T-helper 17 cell (primary cell): ENCODE results near the gene BCL2L13. TPM values are rescaled to one million over a fixed set of nuclear protein-coding genes. Genes with fewer than 3 reads are reported as not detected.
A peak's percentile ranks its signal among the peaks of the same experiment; 100 is the strongest.

ENCODE experiments used
- ATAC-seq: fragments of 150-1000 bp; cut with Tn5 transposase; 2 replicates; pipeline ENCODE4 v1.10.0; 2021; ENCODE audit warnings: mild to moderate bottlenecking, moderate library complexity
- DNase-seq, 3 donors: peaks; one replicate each; pipeline versions ENCODE4 v3.0.0 to v3.0.0-alpha.2; 2020 to 2021
- H3K9me3 ChIP-seq: one replicate; pipeline ENCODE4 v1.7.0; 2013; ENCODE audit warnings: low read length, mild to moderate bottlenecking; ENCODE audit not compliant: control insufficient read depth, poor library complexity, severe bottlenecking
- H3K27ac Mint-ChIP-seq: one replicate; pipeline ENCODE4 v1.8.0; 2022; ENCODE audit warnings: mild to moderate bottlenecking, moderate library complexity, mixed read lengths
- H3K27me3 Mint-ChIP-seq: one replicate; pipeline ENCODE4 v1.8.0; 2022; ENCODE audit warnings: mixed read lengths
- H3K36me3 Mint-ChIP-seq: one replicate; pipeline ENCODE4 v1.8.0; 2022; ENCODE audit warnings: low read depth, mixed read lengths
- H3K4me1 Mint-ChIP-seq: one replicate; pipeline ENCODE4 v1.8.0; 2022; ENCODE audit warnings: mild to moderate bottlenecking, mixed read lengths
- H3K4me3 Mint-ChIP-seq: one replicate; pipeline ENCODE4 v1.8.0; 2022; ENCODE audit warnings: mild to moderate bottlenecking, moderate library complexity, mixed read lengths
- total RNA-seq, 4 donors: library from RNA in 2 of 4; stranded (reverse) in 2 of 4; gene quantifications; one replicate each; pipeline ENCODE4 v1.2.3 and lab custom pipeline; 2022 to 2026

The BCL2L13 gene
- total RNA-seq, 2 donors from 2014 or later = 18.8 to 21.3 TPM

DNA sequence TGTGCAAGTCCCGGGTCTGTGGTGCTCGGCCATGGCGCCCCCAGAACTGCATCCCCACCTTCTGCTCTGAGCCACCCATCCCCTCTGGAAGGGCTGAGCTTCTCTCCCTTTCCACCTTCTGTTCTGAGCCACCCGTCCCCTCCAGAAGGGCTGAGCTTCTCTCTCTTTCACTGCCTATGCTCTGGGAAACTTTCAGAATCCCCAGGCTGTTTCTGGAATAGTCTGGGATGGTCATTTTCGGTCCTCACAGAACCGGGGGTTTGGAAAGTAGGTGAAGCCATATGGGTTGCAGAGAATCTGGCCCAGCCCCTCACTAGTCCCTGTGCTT, 139.1 kb downstream of the BCL2L13 start:
- no peaks in the 10 kb centered on the region for H3K9me3 ChIP-seq
- Mint-ChIP-seq H3K36me3 (no peaks in the 10 kb centered on the region), H3K4me1 (peaks cover 57% of the 10 kb centered on the region), H3K4me3 (peak overlapping the region; percentile 95), H3K27me3 (no peaks in the 10 kb centered on the region), H3K27ac (peak overlapping the region; percentile 98)
- ATAC-seq (no peak), DNase-seq (no peak)

GRCh38 chr22:17778412-17778976, 139.9 kb downstream of the BCL2L13 start:
- H3K9me3 ChIP-seq = no peaks in the 10 kb centered on the region
- H3K27me3 Mint-ChIP-seq = no peaks in the 10 kb centered on the region
- peak overlapping the region; percentile 95 for H3K4me3 Mint-ChIP-seq
- no peaks in the 10 kb centered on the region for H3K36me3 Mint-ChIP-seq
- peaks cover 50% of the 10 kb centered on the region for H3K4me1 Mint-ChIP-seq
- DNase-seq = no peak
- H3K27ac Mint-ChIP-seq = peak overlapping the region; percentile 98
- ATAC-seq = no peak

DNA sequence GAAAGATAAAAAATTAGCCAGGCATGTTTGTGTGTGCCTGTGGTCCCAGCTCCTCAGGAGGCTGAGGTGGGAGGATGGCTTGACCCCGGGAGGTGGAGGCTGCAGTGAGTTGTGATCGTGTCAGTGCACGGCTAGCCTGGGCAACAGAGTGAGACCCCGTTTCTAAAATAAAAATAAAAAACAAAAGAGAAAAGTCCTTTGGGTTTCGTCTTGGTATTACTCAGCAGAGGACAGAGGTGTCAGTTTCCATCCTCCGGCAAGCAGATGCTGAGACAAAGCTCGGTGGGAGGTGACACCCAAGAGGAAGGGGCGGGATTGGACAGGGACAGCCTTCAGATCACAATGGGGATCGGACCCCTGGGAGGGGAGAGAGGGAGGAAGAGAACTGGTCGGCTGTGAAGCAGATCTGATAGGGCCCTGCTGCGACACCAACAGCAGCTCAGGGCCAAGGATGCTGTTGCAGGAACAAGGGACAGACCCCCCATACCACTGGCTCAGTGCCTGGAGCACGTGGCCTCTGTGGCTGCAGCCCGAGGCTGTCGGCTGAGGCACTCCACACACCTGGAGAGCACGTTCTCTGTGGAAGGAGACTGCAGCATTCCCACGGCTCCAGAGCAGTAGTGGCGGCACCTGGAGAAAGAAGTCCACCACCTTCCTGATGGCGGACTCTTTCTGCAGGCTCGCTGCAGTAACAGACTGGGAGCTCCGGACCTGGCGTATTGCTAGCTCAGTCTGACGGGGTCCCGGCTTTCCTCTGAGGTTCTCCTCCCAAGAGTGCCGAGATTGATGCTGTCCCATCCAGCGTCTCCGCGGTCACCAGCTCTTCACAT, 140.9 kb downstream of the BCL2L13 start:
- Mint-ChIP-seq H3K4me1 (peaks cover 49% of the 10 kb centered on the region), H3K27me3 (no peaks in the 10 kb centered on the region), H3K27ac (peak overlapping the region; percentile 83), H3K4me3 (no peak overlapping the region), H3K36me3 (no peaks in the 10 kb centered on the region)
- DNase-seq (no peak), ATAC-seq (no peak)
- no peaks in the 10 kb centered on the region for H3K9me3 ChIP-seq

- H3K4me3 Mint-ChIP-seq = peak overlapping the region; percentile 71
- DNase-seq (no peak), ATAC-seq (no peak)
- H3K36me3 Mint-ChIP-seq = no peaks in the 10 kb centered on the region
- H3K27ac Mint-ChIP-seq = peak overlapping the region; percentile 83
- H3K27me3 Mint-ChIP-seq = no peaks in the 10 kb centered on the region
- peaks cover 45% of the 10 kb centered on the region for H3K4me1 Mint-ChIP-seq
- H3K9me3 ChIP-seq = no peaks in the 10 kb centered on the region
Observed at GRCh38 chr22:17780116-17780740, 141.7 kb downstream of the BCL2L13 start.

Other genes with a start within 250 kb of the BCL2L13 start
- not detected for gene SLC25A18, start 75.3 kb upstream of the BCL2L13 start, total RNA-seq
- gene ATP6V1E1, start 10.0 kb upstream of the BCL2L13 start, total RNA-seq = 10 to 100 TPM; 60.7 to 62.5 TPM
- 10 to 100 TPM; 18.3 to 24.2 TPM for gene BID, start 135.7 kb downstream of the BCL2L13 start, total RNA-seq